ENCODE data around the gene EGFL6. TPM values are rescaled to one million over a fixed set of nuclear protein-coding genes. Genes with fewer than 3 reads are reported as not detected.

The EGFL6 gene
- total and polyA plus RNA-seq, 10 donors, result 0.06 to 0.44 (median 0.19) TPM; not detected in 5

- H3K27ac ChIP-seq, result no peak overlapping the region
- WGBS, 5 donors, result 83 to 98% (median 96%) methylated on average over 2 of the region's 2 CpGs
- H3K9me3 ChIP-seq, result no peaks in the 10 kb centered on the region
- no peaks in the 10 kb centered on the region for H3K4me1 ChIP-seq
- no peak overlapping the region for H3K4me3 ChIP-seq
- DNase-seq, result no peak
- peaks cover 0 to 3% (median 0%) of the 10 kb centered on the region in 7 donors for H3K27me3 ChIP-seq (replicated peaks in 1 of 7)
- H3K36me3 ChIP-seq, result no peaks in the 10 kb centered on the region
- intact Hi-C loops (cut with DNase I; ENCODE audit: low total_unique reads), result no loop called here
- TF ChIP-seq POLR2AphosphoS5 (IDR thresholded peaks at IDR 0.05) (no peak), CTCF (IDR thresholded peaks at IDR 0.05 in 8 of 11, conservative IDR thresholded peaks at IDR 0.05 in 3 of 11) (no peak), POLR2A (IDR thresholded peaks at IDR 0.05) (no peak)
These were observed 28.8 kb upstream of the EGFL6 start for GRCh38 chrX:13540602-13541001.

DNA sequence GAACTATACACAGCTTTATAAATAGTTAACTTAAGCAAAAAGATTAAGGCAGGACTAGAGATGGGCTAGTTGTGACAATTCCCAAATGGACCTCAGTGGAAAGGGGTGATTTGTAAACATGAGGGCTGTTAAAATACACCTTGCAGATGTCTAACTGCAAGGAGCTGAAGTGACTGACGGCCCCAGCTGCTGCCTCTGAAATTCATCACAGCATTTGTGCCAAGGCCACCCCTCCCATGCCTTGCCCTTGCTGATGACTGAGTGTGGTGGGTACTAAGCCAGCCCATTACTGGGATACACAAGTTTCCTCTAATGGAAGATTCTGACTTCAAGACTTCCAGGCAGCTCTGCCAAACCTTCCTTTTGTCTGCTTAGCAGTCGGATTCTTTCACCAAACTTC is 23.7 kb upstream of the EGFL6 start:
- intact Hi-C loops (cut with DNase I; ENCODE audit: low total_unique reads), result no loop called here
- no peak for DNase-seq
- TF ChIP-seq POLR2A (IDR thresholded peaks at IDR 0.05) (no peak), CTCF (IDR thresholded peaks at IDR 0.05 in 8 of 11, conservative IDR thresholded peaks at IDR 0.05 in 3 of 11) (no peak), POLR2AphosphoS5 (IDR thresholded peaks at IDR 0.05) (no peak)
- H3K27me3 ChIP-seq (replicated peaks in 1 of 7), result peaks cover 0 to 25% (median 0%) of the 10 kb centered on the region in 7 donors
- 53 to 97% (median 76%) methylated on average over 2 of the region's 2 CpGs for WGBS, 5 donors
- no peak overlapping the region for H3K4me3 ChIP-seq
- no peak overlapping the region for H3K27ac ChIP-seq
- H3K9me3 ChIP-seq, result no peaks in the 10 kb centered on the region
- no peaks in the 10 kb centered on the region for H3K4me1 ChIP-seq
- no peaks in the 10 kb centered on the region for H3K36me3 ChIP-seq

- intact Hi-C loops (cut with DNase I; ENCODE audit: low total_unique reads), result no loop called here
- Histone ChIP-seq H3K4me3 (no peak overlapping the region), H3K27ac (no peak overlapping the region), H3K36me3 (no peaks in the 10 kb centered on the region), H3K4me1 (no peaks in the 10 kb centered on the region), H3K9me3 (no peaks in the 10 kb centered on the region), H3K27me3 (replicated peaks in 1 of 7) (peaks cover 0 to 30% (median 0%) of the 10 kb centered on the region in 7 donors)
- TF ChIP-seq CTCF (IDR thresholded peaks at IDR 0.05 in 8 of 11, conservative IDR thresholded peaks at IDR 0.05 in 3 of 11) (no peak), POLR2A (IDR thresholded peaks at IDR 0.05) (no peak), POLR2AphosphoS5 (IDR thresholded peaks at IDR 0.05) (no peak)
- no peak for DNase-seq
These were observed 21.7 kb upstream of the EGFL6 start for GRCh38 chrX:13547671-13548070.

- Histone ChIP-seq H3K36me3 (no peaks in the 10 kb centered on the region), H3K27me3 (replicated peaks in 1 of 7) (peaks cover 0 to 43% (median 0%) of the 10 kb centered on the region in 7 donors), H3K4me1 (no peaks in the 10 kb centered on the region), H3K9me3 (no peaks in the 10 kb centered on the region), H3K27ac (no peak overlapping the region), H3K4me3 (no peak overlapping the region)
- intact Hi-C loops (cut with DNase I; ENCODE audit: low total_unique reads), result no loop called here
- DNase-seq, result no peak
- TF ChIP-seq POLR2A (IDR thresholded peaks at IDR 0.05) (no peak), CTCF (IDR thresholded peaks at IDR 0.05 in 8 of 11, conservative IDR thresholded peaks at IDR 0.05 in 3 of 11) (no peak), POLR2AphosphoS5 (IDR thresholded peaks at IDR 0.05) (no peak)
These were observed 19.1 kb upstream of the EGFL6 start for GRCh38 chrX:13550346-13550745.

All from spleen (tissue), 11 donors.